ENCODE results near the gene CHCHD6.

CHCHD6 gene

GRCh38 chr3:126963261-126964190 lies 259.5 kb downstream of the CHCHD6 start:
- no peak for DNase-seq

- no peak for DNase-seq
Observed at GRCh38 chr3:126964261-126964660, 260.2 kb downstream of the CHCHD6 start.

DNA sequence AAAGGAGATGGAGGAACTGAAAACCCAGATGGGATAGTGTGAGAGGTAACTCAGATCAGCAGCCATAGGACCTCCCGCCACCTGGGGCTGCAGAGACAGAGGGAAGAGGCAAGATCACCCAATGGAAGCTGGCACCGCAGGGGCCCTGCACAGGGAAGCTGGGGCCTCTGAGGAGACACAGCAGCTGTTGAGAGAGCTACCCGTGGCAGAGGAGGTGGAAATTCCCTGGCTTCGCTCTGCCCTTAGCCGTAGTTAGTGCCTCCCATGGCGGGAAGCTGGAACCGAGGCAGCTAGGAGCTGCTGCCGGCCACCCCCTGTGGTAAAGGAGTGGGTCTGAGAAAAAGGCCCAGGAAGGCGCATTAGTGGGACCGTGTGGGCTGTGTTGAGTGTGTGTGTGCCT lies 260.9 kb downstream of the CHCHD6 start:
- no peak for DNase-seq

GRCh38 chr3:126965526-126966080 lies 261.6 kb downstream of the CHCHD6 start:
- no peak for DNase-seq

DNA sequence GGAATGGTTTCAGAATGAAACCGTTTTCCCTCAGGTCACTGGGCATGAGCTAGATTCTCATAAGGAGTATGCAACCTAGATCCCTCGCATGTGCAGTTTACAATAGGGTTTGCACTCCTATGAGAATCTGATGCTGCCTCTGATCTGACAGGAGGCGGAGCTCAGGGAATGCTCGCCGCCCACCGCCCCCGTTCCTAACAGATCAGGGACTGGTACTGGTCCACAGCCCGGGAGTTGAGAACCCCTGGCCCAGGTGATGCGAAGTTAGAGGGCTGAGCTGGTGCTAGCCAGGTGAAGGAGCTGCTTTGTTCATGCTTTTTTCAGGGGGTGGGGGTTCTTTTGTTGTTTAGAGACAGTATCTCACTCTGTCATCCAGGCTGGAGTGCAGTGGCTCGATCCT lies 263.3 kb downstream of the CHCHD6 start:
- DNase-seq: no peak

DNA sequence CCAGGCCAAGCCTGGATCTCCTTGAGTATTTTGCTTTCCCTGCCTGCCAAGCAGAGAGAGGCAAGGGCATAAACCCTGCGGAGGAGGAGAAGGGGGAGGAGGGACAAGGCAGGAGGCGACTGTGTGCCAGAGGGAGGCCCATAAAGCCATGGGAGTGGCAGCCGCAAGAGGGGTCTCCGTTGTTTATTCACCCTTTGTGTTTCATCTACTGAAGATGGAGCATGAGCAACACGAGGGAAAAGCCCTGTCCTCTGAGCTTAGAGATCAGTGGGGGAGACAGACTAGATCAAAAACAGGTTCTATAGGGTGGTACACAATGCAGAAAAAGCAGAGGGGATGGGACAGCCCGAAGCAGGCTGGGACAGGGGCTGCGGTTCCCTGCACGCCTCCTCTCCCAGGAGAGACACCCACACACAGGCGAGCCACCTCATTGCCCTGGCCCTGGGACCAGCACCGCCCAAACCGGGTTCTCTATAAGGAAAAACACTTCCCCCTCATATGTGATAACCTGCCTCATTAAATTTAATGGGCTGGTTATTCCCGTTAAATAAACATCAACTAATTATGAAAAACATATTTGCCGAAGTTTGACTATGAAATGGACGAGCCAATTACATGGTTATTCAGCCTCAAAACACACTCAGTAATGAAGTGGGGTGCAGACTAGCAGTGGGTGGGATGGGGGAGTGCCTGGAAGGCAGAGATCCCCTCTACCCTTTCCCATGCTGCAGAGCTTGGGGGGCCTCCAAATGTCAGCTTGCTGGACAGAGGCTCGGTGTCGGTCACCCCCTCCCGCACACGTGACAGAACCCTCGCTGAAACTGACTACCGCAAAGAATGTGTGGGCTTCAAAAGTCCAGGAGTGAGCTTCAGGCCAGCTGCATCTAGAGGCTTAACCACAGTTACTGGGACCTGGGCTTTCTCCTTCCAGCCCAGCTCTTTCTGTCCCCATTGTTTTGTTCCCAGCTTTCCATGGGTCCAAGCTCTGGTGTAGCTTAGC lies 264.7 kb downstream of the CHCHD6 start:
- DNase-seq: no peak

- no peak for DNase-seq
Observed at GRCh38 chr3:126969586-126969985, 265.5 kb downstream of the CHCHD6 start.

DNA sequence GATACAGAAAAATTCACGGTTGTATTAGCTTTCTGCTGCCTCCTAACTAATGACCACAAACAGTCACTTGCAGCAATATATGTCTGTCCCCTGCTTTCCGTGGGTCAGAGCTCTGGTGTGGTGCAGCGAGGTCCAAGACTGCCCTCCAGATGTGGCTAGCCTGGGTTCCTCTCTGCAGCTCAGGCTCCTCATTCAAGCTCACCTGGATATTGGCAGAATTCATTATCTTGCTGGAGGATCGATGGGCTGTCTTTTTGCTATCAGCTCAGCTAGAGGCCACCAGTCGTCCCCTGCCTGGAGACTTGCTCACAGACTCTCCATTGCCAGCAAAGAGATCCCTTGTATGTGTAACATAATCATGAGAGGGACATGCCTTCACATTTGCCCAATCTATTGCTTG lies 266.1 kb downstream of the CHCHD6 start:
- DNase-seq: no peak

DNA sequence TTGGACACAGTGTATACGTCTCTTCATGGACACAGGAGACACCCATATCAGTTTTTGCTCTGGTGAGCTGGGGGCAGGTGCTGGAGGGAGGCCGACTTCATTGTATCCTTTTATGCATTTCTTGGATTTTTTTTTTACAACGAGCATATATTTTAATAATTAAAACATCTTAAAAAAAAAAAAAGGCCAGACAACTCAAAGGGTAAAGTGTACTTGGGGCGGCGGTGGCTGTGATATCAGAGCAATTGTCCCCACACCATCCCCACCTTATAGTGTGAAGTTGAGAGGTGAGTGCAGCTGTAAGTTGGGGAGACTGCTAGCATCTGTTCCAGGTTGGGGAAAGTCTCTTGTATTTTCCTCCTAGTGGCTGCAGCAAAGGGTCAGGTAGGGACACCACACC lies 266.9 kb downstream of the CHCHD6 start:
- no peak for DNase-seq

DNA sequence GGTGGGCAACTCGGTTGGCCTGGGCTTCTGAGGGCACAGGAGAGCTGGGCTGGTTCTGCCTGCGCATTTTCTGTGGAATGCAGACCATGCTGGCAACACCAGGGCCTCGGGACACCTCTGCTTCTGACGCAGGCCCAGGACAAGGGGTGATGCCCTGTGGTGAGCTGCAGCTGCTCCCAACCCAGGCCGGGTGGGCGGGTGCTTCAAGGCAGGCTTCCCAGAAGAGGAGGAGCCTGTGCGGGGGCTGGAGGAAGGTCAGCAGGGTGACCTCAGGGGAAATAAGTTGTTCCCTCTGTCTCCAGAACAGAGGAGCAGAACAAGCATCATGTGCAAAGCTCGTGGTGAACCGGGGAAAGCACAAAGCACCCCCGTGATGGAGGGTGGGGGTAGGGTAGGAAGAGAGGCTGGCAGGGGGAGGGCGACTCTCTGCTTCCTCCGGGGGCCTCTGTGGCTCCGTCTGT lies 267.9 kb downstream of the CHCHD6 start:
- no peak for DNase-seq

- DNase-seq: no peak
Observed at GRCh38 chr3:126972866-126973265, 268.8 kb downstream of the CHCHD6 start.

DNA sequence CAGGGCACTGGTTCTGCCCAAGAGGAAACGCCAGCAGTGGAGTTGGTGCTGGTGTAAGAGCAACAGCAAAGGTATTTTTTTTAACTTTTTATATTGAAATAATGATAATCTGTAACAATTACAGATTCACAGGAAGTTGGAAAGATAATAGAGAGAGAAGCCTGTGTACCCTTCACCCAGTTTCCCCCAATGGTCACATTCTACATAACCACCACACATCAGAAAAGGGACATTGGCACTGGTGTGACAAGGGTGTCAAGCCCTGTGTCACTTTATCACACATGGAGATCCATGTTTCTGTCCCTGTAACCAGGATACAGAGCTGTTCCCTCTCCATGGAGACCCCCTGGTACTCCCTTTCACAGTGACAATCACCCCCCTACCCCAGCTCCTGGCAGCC lies 269.8 kb downstream of the CHCHD6 start:
- DNase-seq: no peak

- no peak for DNase-seq
Observed at GRCh38 chr3:126974756-126975155, 270.7 kb downstream of the CHCHD6 start.

DNA sequence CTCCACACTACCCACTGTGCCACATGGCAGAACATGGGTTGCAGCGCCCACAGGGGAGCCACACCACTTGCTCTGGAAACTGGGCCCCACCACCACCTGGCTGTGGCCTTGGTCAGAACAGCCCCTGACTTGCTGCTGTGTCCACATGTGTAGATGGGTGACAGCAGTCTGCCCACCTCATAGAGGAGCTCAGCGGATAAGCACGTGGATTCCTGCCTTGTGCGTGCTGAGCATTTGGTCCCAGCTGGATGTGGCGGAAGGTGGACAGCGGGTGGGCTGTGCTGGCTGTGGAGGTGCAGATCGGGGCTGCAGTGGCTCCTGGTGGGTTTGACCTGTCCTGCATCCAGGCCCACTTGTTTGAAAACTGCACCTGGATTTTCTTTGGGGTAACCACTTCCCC lies 272.9 kb downstream of the CHCHD6 start:
- DNase-seq: no peak

DNA sequence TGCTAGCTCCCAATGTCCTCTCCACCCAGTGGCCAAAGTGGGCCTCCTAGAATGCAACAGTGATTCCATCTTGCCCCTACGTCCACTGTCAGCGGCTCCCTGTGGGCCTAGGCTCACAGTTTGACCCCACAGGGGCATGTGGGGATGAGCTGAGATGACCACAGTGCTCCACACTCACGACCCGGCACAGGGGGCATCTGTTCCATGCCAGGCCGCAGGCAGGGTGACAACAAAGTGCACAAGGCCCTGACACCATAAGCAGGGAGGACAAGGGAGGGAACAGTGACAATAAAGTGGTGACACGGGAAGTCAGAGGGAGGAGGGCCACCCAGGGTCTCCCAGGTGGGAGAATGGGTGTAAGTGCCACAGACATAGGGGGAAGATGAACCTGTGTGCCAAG lies 273.8 kb downstream of the CHCHD6 start:
- DNase-seq: no peak

- DNase-seq: no peak
Observed at GRCh38 chr3:126978291-126978690, 274.3 kb downstream of the CHCHD6 start.

DNA sequence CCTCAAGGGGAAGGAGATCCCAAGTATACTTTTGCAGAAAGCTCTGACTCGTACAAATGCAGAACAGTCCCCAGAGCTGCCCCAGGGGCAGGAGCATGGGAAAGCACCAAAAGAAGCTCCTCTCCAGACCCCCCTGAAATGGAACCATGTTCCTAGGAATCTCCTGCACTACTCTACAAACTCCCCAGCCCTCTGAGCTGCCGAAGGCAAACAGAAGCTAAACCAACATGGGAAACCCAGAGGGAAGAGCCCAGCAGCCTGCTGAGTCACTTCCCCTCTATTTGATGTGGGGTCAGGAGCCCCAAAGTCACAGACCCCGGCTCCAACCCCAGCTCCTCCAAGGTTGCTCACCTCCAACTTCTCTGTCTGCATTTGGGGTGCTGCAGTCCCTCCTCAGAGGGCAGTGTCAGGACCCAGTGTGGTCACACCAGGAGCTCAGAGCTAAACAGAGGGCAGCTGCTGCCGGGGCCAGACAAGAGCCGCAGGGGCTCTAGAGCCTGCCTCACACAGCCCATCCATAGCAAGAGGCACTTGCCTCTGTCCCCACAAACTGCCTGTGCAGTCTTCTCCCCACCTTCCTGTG lies 275.1 kb downstream of the CHCHD6 start:
- no peak for DNase-seq

GRCh38 chr3:126980266-126980811 lies 276.3 kb downstream of the CHCHD6 start:
- no peak for DNase-seq

- no peak for DNase-seq
Observed at GRCh38 chr3:126982126-126982470, 278.1 kb downstream of the CHCHD6 start.

GRCh38 chr3:126982471-126983175 lies 278.6 kb downstream of the CHCHD6 start, which contains the start of gene PLXNA1:
Gene PLXNA1 (plus strand): TSS chr3:126983115. CDS start chr3:126988594, 5,479 bp downstream.
- DNase-seq: peak; percentile 87

GRCh38 chr3:126983276-126983652 lies 279.2 kb downstream of the CHCHD6 start:
- no peak for DNase-seq
